ENCODE data around the gene GPR132. TPM values are rescaled to one million over a fixed set of nuclear protein-coding genes. Genes with fewer than 3 reads are reported as not detected.

GPR132 gene
- total RNA-seq, 1 experiment from 2014 or later, result 0.20 TPM

DNA sequence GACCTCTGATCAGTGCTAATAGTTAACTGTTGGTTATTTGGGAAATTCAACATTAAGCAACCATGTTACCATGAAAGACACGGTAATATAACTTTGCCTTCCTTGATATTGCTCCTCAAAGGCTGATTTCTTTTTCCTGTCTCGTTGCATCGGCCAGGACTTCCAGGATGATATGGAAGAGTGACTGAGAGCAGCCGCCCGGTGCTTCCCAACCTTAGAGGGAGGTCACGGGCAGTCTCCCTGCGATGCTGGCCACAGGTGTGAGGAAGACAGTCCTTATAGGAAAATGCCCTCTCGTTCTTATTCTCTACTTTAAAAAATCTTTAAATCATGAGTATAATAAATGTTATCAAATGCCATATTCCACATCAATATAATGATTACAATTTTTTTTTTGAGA, 33.1 kb upstream of the GPR132 start:
- DNase-seq, result no peak
- no peak overlapping the region for H3K4ac ChIP-seq (ENCODE audit: low read depth, low read length)
- H3K27me3 ChIP-seq (ENCODE audit: insufficient read depth, low read length), result no peaks in the 10 kb centered on the region
- no peak overlapping the region for H4K5ac ChIP-seq (ENCODE audit: insufficient read length, low read depth, low read length)
- H3K4me2 ChIP-seq (ENCODE audit: insufficient read depth, insufficient read length, low read length), result no peak overlapping the region
- no peaks in the 10 kb centered on the region for H3K79me1 ChIP-seq (ENCODE audit: insufficient read depth, low read depth, low read length, poor library complexity, severe bottlenecking)
- H4K20me1 ChIP-seq (ENCODE audit: control insufficient read depth, insufficient read depth, insufficient read length), result no peaks in the 10 kb centered on the region
- Mint-ChIP-seq H3K36me3 (ENCODE audit: insufficient read depth in 1 of 3, low read depth in 3 of 3) (peaks cover 0 to 8% (median 5%) of the 10 kb centered on the region in 3 experiments; a peak in 3 of 7 replicates), H3K27me3 (ENCODE audit: low read depth) (peaks cover 71% of the 10 kb centered on the region), H3K27ac (no peak overlapping the region), H3K9me3 (peaks cover 30 to 31% of the 10 kb centered on the region in 2 experiments), H3K4me3 (no peak overlapping the region), H3K4me1 (peaks cover 4 to 5% of the 10 kb centered on the region in 2 experiments)
- H3K9me3 ChIP-seq (ENCODE audit: control insufficient read depth, low read depth, low read length), result peaks cover 11% of the 10 kb centered on the region
- WGBS (ENCODE audit: extremely low coverage, insufficient read length, low lambda C conversion rate), result no CpG with 5 or more reads among the region's 8 CpGs
- H3K9ac ChIP-seq (ENCODE audit: extremely low read depth, insufficient read length, low read length), result no peak overlapping the region
- H2AFZ ChIP-seq (ENCODE audit: low read length), result no peak overlapping the region
- H3T11ph ChIP-seq (ENCODE audit: low read length), result no peak overlapping the region
- H4K91ac ChIP-seq (ENCODE audit: insufficient read length, low read depth, low read length), result no peak overlapping the region
- TF ChIP-seq, protein P1, sequence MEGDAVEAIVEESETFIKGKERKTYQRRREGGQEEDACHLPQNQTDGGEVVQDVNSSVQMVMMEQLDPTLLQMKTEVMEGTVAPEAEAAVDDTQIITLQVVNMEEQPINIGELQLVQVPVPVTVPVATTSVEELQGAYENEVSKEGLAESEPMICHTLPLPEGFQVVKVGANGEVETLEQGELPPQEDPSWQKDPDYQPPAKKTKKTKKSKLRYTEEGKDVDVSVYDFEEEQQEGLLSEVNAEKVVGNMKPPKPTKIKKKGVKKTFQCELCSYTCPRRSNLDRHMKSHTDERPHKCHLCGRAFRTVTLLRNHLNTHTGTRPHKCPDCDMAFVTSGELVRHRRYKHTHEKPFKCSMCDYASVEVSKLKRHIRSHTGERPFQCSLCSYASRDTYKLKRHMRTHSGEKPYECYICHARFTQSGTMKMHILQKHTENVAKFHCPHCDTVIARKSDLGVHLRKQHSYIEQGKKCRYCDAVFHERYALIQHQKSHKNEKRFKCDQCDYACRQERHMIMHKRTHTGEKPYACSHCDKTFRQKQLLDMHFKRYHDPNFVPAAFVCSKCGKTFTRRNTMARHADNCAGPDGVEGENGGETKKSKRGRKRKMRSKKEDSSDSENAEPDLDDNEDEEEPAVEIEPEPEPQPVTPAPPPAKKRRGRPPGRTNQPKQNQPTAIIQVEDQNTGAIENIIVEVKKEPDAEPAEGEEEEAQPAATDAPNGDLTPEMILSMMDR (conservative IDR thresholded peaks at IDR 0.05), result no peak
- no peak overlapping the region for H3K18ac ChIP-seq (ENCODE audit: insufficient read length, low read depth, low read length)
- no peak overlapping the region for H3K14ac ChIP-seq (ENCODE audit: insufficient read depth, low read length)
- no peak overlapping the region for H3K23ac ChIP-seq (ENCODE audit: insufficient read length, low read depth, low read length)
- no peak overlapping the region for H2BK12ac ChIP-seq (ENCODE audit: insufficient read length, low read depth, low read length)
- no peaks in the 10 kb centered on the region for H3K4me1 ChIP-seq (ENCODE audit: insufficient read depth, low read length)
- no peak overlapping the region for H3K27ac ChIP-seq (ENCODE audit: insufficient read length, low read depth, low read length)
- no peak overlapping the region for H4K8ac ChIP-seq (replicated peaks; ENCODE audit: insufficient read length, low read depth, low read length)
- no peak overlapping the region for H2BK15ac ChIP-seq (ENCODE audit: low read depth, low read length)
- peaks cover 3% of the 10 kb centered on the region for H3K23me2 ChIP-seq (ENCODE audit: insufficient read length, low read depth, low read length, poor library complexity, severe bottlenecking)
- H2BK5ac ChIP-seq (ENCODE audit: insufficient read length, low read length), result no peak overlapping the region
- H3K79me2 ChIP-seq (ENCODE audit: insufficient read depth, low read length), result no peaks in the 10 kb centered on the region
- H2BK20ac ChIP-seq (ENCODE audit: low read depth, low read length, poor library complexity, severe bottlenecking), result no peak overlapping the region
- no peak overlapping the region for H3K56ac ChIP-seq (ENCODE audit: insufficient read length, low read depth, low read length)
- H2BK120ac ChIP-seq (ENCODE audit: low read depth, low read length, poor library complexity, severe bottlenecking), result no peak overlapping the region
- H2AK5ac ChIP-seq (ENCODE audit: insufficient read length, low read length), result no peak overlapping the region

All from H9 (cell line).